Measurements from ENCODE around the gene CXCL10. TPM values are rescaled to one million over a fixed set of nuclear protein-coding genes. Genes with fewer than 3 reads are reported as not detected.

Gene CXCL10
- polyA plus RNA-seq, 2 donors = 0.73 to 0.77 TPM

DNA sequence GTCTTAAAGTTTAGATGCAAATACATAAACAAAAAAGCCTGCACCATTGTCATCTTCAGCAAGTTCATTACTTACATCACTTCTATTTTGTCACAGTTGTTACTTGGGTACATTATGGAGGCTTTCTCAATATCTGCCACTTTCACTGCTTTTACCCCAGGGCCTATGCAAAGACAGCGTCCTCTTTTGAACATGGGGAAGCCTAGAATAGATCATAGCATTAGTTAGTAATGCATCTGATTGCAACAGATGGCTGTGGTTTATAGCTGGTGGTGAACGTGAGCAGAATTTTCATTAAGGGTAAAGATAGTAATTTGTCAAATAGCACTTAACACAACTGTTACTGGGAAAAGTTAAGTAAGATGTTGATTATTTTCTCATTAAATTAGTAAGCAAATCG is 11.8 kb upstream of the CXCL10 start:
- Histone ChIP-seq H3K27me3 (ENCODE audit: control insufficient read depth in 1 of 2, insufficient read depth in 2 of 2, low read length in 2 of 2) (no peaks in the 10 kb centered on the region), H3K4me1 (ENCODE audit: control insufficient read depth in 2 of 2, insufficient read depth in 2 of 2, low read length in 1 of 2) (no peaks in the 10 kb centered on the region), H3K27ac (ENCODE audit: low read depth in 2 of 2, low read length in 1 of 2) (no peak overlapping the region), H3K36me3 (ENCODE audit: control insufficient read depth in 2 of 2, insufficient read depth in 2 of 2, low read length in 1 of 2) (no peaks in the 10 kb centered on the region), H3K4me3 (ENCODE audit: low read depth in 1 of 2, low read length in 2 of 2) (no peak overlapping the region), H3K9me3 (ENCODE audit: control insufficient read depth in 2 of 2, insufficient read depth in 1 of 2, low read depth in 1 of 2, low read length in 1 of 2) (no peaks in the 10 kb centered on the region)
- 54% methylated on average over 3 of the region's 3 CpGs for WGBS, 2 donors

DNA sequence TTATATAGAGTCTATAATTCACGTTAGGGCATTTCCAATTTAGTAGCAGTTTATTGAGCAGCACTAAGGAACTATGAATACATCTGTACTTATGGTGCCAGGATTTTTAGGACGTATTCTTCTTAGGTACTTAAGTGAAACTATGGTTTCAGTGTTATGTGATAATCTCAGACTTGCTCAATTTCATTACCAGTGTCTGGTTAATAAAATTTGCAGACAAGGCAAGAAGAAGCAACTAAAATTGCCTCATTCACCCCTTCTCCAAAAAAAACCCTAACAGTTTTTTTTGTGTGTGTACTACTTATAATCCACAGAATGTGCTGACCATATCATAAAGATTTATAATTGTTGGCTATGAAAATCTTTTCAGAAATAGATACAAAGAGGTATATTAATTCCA is 6.0 kb upstream of the CXCL10 start:
- no peak overlapping the region for H3K27ac ChIP-seq (ENCODE audit: low read depth in 2 of 2, low read length in 1 of 2)
- H3K4me3 ChIP-seq (ENCODE audit: low read depth in 1 of 2, low read length in 2 of 2) = no peak overlapping the region
- WGBS, 2 donors = 81% methylated on average over 2 of the region's 2 CpGs
- no peaks in the 10 kb centered on the region for H3K4me1 ChIP-seq (ENCODE audit: control insufficient read depth in 2 of 2, insufficient read depth in 2 of 2, low read length in 1 of 2)
- no peaks in the 10 kb centered on the region for H3K36me3 ChIP-seq (ENCODE audit: control insufficient read depth in 2 of 2, insufficient read depth in 2 of 2, low read length in 1 of 2)
- no peaks in the 10 kb centered on the region for H3K27me3 ChIP-seq (ENCODE audit: control insufficient read depth in 1 of 2, insufficient read depth in 2 of 2, low read length in 2 of 2)
- no peaks in the 10 kb centered on the region for H3K9me3 ChIP-seq (ENCODE audit: control insufficient read depth in 2 of 2, insufficient read depth in 1 of 2, low read depth in 1 of 2, low read length in 1 of 2)

DNA sequence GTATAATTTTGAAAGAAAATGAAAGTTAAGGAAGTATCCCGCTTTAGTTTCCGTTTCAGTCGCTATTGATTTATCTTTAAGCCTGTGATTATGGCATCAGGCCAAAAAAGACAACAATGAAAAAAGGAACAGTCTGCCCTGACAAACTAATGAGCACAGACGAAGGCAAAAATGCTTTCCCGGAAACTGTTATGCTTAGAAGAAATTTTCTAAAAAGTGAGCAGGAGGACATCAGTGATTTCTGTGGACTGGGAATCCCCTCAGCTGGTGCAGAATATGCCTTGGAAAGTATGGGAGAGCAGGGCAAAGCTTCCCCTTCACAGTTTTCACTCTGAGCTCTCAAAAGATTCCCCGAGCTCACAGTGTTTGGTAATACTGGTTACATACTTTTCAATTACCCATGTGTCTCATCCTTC is 5.1 kb upstream of the CXCL10 start:
- no peaks in the 10 kb centered on the region for H3K27me3 ChIP-seq (ENCODE audit: control insufficient read depth in 1 of 2, insufficient read depth in 2 of 2, low read length in 2 of 2)
- no peaks in the 10 kb centered on the region for H3K4me1 ChIP-seq (ENCODE audit: control insufficient read depth in 2 of 2, insufficient read depth in 2 of 2, low read length in 1 of 2)
- no peaks in the 10 kb centered on the region for H3K36me3 ChIP-seq (ENCODE audit: control insufficient read depth in 2 of 2, insufficient read depth in 2 of 2, low read length in 1 of 2)
- 5% methylated on average over 6 of the region's 6 CpGs for WGBS, 2 donors
- H3K9me3 ChIP-seq (ENCODE audit: control insufficient read depth in 2 of 2, insufficient read depth in 1 of 2, low read depth in 1 of 2, low read length in 1 of 2) = no peaks in the 10 kb centered on the region
- no peak overlapping the region for H3K27ac ChIP-seq (ENCODE audit: low read depth in 2 of 2, low read length in 1 of 2)
- H3K4me3 ChIP-seq (ENCODE audit: low read depth in 1 of 2, low read length in 2 of 2) = peak overlapping the region in 1 of 2 donors; percentile 33

DNA sequence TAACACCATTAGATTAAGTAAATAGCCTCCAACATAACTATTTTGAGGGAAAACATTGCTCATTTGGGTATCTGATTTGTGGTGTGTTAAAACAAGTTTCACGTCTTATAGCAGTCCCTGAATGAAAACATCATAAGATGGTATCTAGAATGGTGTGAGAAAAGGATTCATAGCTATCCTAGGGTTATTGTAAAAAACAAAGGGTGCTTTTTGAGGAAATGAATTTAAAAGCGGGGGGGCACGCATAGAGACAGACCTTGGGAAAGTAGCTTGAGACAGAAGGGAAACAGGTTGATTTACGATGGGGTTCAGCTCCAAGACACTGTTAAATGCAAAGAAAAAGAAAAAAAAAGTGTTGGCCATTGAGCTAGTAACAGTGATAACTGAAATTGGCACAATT is 768 bp upstream of the CXCL10 start:
- Histone ChIP-seq H3K36me3 (ENCODE audit: control insufficient read depth in 2 of 2, insufficient read depth in 2 of 2, low read length in 1 of 2) (no peaks in the 10 kb centered on the region), H3K9me3 (ENCODE audit: control insufficient read depth in 2 of 2, insufficient read depth in 1 of 2, low read depth in 1 of 2, low read length in 1 of 2) (no peaks in the 10 kb centered on the region), H3K27ac (ENCODE audit: low read depth in 2 of 2, low read length in 1 of 2) (no peak overlapping the region), H3K27me3 (ENCODE audit: control insufficient read depth in 1 of 2, insufficient read depth in 2 of 2, low read length in 2 of 2) (no peaks in the 10 kb centered on the region), H3K4me3 (ENCODE audit: low read depth in 1 of 2, low read length in 2 of 2) (no peak overlapping the region), H3K4me1 (ENCODE audit: control insufficient read depth in 2 of 2, insufficient read depth in 2 of 2, low read length in 1 of 2) (no peaks in the 10 kb centered on the region)
- WGBS, 2 donors = 71 to 80% methylated on average over 4 of the region's 4 CpGs

DNA sequence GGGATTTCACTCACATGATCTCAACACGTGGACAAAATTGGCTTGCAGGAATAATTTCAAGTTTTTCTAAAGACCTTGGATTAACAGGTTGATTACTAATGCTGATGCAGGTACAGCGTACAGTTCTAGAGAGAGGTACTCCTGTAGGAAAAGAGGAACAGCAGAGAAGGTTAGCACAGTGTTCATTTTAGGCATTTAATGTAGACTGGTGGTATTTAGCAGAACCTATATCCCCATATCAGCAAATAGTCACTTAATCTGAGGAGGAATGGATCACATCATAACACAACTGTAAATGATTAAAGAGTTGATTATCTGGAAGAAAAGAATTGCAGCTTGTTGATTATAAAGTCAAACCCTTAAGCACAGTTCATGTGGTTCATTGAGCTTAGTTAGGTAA is 620 bp downstream of the CXCL10 start:
- H3K4me3 ChIP-seq (ENCODE audit: low read depth in 1 of 2, low read length in 2 of 2) = no peak overlapping the region
- H3K4me1 ChIP-seq (ENCODE audit: control insufficient read depth in 2 of 2, insufficient read depth in 2 of 2, low read length in 1 of 2) = no peaks in the 10 kb centered on the region
- 71 to 75% methylated on average over 2 of the region's 2 CpGs for WGBS, 2 donors
- no peaks in the 10 kb centered on the region for H3K36me3 ChIP-seq (ENCODE audit: control insufficient read depth in 2 of 2, insufficient read depth in 2 of 2, low read length in 1 of 2)
- no peaks in the 10 kb centered on the region for H3K27me3 ChIP-seq (ENCODE audit: control insufficient read depth in 1 of 2, insufficient read depth in 2 of 2, low read length in 2 of 2)
- no peak overlapping the region for H3K27ac ChIP-seq (ENCODE audit: low read depth in 2 of 2, low read length in 1 of 2)
- H3K9me3 ChIP-seq (ENCODE audit: control insufficient read depth in 2 of 2, insufficient read depth in 1 of 2, low read depth in 1 of 2, low read length in 1 of 2) = no peaks in the 10 kb centered on the region

DNA sequence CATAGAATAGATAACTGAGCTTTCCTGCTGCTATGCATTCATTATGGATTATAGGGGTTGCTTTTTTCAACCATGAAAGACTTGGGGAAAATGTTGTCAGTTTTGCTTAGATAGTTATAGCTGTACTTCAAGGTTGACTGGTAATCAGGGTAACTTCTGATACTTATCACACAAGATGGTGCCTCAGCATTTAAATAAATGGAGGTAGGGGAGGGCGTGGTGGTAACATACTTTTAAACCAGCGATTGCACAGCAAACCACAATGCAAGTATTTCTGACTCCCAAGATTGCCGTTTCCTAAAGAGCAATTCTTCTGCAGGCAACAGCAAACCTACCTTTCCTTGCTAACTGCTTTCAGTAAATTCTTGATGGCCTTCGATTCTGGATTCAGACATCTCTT is 1.3 kb downstream of the CXCL10 start:
- Histone ChIP-seq H3K27ac (ENCODE audit: low read depth in 2 of 2, low read length in 1 of 2) (no peak overlapping the region), H3K27me3 (ENCODE audit: control insufficient read depth in 1 of 2, insufficient read depth in 2 of 2, low read length in 2 of 2) (no peaks in the 10 kb centered on the region), H3K9me3 (ENCODE audit: control insufficient read depth in 2 of 2, insufficient read depth in 1 of 2, low read depth in 1 of 2, low read length in 1 of 2) (no peaks in the 10 kb centered on the region), H3K36me3 (ENCODE audit: control insufficient read depth in 2 of 2, insufficient read depth in 2 of 2, low read length in 1 of 2) (no peaks in the 10 kb centered on the region), H3K4me3 (ENCODE audit: low read depth in 1 of 2, low read length in 2 of 2) (no peak overlapping the region), H3K4me1 (ENCODE audit: control insufficient read depth in 2 of 2, insufficient read depth in 2 of 2, low read length in 1 of 2) (no peaks in the 10 kb centered on the region)
- WGBS, 2 donors = 84 to 91% methylated on average over 4 of the region's 4 CpGs

DNA sequence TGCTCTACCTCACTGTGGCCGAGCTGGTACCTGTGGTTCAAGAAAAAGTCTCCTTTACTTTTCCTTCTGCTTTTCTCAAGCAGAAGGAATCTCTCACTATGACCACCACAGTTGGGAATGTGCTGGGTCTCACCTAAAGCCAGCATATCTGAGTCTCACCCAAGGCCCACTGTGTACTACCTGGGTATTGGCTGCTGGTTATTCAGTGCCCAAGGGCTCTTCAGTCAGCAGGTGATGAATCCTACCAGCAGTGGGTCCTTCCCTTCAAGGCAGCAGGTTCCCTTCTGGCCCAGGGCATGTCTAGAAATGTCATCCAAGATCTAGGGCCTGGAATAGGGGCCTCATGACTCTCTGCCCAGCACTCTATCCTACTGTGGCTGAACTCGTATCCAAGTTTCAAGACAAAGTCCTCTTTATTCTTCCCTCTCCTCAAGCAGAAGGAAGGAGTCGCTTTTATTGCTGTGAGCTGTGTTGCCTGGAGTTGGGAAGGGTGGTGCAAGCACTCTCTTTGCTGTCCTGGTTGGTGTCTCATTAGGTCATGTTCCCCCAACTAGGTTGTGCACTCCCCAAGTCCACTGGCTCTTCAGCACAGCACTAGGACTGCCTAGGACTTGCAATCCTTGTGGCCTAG is 6.1 kb downstream of the CXCL10 start:
- H3K4me1 ChIP-seq (ENCODE audit: control insufficient read depth in 2 of 2, insufficient read depth in 2 of 2, low read length in 1 of 2) = no peaks in the 10 kb centered on the region
- H3K4me3 ChIP-seq (ENCODE audit: low read depth in 1 of 2, low read length in 2 of 2) = no peak overlapping the region
- no peaks in the 10 kb centered on the region for H3K9me3 ChIP-seq (ENCODE audit: control insufficient read depth in 2 of 2, insufficient read depth in 1 of 2, low read depth in 1 of 2, low read length in 1 of 2)
- H3K27ac ChIP-seq (ENCODE audit: low read depth in 2 of 2, low read length in 1 of 2) = no peak overlapping the region
- no peaks in the 10 kb centered on the region for H3K27me3 ChIP-seq (ENCODE audit: control insufficient read depth in 1 of 2, insufficient read depth in 2 of 2, low read length in 2 of 2)
- H3K36me3 ChIP-seq (ENCODE audit: control insufficient read depth in 2 of 2, insufficient read depth in 2 of 2, low read length in 1 of 2) = no peaks in the 10 kb centered on the region
- WGBS, 2 donors = 87 to 92% methylated on average over 3 of the region's 3 CpGs

DNA sequence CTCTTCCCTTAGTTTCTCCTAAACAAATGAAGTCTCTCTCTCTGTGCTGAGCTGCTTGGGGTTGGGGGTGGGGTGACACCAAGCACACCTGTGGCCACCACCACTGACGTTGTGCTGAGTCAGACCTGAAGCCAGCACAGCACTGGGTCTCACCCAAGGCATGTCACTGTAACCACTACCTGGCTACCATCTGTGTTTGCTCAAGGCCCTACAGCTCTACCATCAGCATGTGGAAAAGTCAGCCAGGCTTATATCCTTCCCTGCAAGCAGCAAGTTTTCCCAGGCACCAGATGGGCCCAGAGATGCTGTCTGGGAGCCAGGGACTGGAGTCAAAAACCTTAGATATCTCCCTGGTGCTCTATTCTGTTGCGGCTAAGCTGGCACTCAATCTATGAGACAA is 6.9 kb downstream of the CXCL10 start:
- Histone ChIP-seq H3K36me3 (ENCODE audit: control insufficient read depth in 2 of 2, insufficient read depth in 2 of 2, low read length in 1 of 2) (no peaks in the 10 kb centered on the region), H3K27me3 (ENCODE audit: control insufficient read depth in 1 of 2, insufficient read depth in 2 of 2, low read length in 2 of 2) (no peaks in the 10 kb centered on the region), H3K4me3 (ENCODE audit: low read depth in 1 of 2, low read length in 2 of 2) (no peak overlapping the region), H3K9me3 (ENCODE audit: control insufficient read depth in 2 of 2, insufficient read depth in 1 of 2, low read depth in 1 of 2, low read length in 1 of 2) (no peaks in the 10 kb centered on the region), H3K4me1 (ENCODE audit: control insufficient read depth in 2 of 2, insufficient read depth in 2 of 2, low read length in 1 of 2) (no peaks in the 10 kb centered on the region), H3K27ac (ENCODE audit: low read depth in 2 of 2, low read length in 1 of 2) (no peak overlapping the region)
- 60 to 75% methylated on average over 2 of the region's 2 CpGs for WGBS, 2 donors

DNA sequence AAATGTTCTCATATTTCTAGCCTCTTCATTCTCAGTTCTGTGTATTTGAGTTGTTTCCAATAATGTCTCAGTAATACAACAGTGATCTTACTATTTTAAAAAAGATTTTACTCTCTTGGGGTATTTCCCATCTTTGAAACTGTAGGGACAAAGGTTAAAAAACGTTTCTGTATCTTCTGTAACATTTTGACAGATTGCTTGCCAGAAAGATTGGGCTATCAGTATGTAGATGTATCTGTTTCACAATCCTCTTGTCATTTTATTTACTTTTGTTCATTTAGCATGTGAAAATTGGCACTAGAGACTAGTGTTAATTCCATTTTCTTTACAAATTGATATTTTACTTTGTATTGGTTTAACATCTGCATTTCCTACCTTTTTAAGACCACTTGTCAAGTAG is 9.8 kb downstream of the CXCL10 start:
- no peaks in the 10 kb centered on the region for H3K9me3 ChIP-seq (ENCODE audit: control insufficient read depth in 2 of 2, insufficient read depth in 1 of 2, low read depth in 1 of 2, low read length in 1 of 2)
- no peak overlapping the region for H3K4me3 ChIP-seq (ENCODE audit: low read depth in 1 of 2, low read length in 2 of 2)
- H3K27me3 ChIP-seq (ENCODE audit: control insufficient read depth in 1 of 2, insufficient read depth in 2 of 2, low read length in 2 of 2) = no peaks in the 10 kb centered on the region
- H3K4me1 ChIP-seq (ENCODE audit: control insufficient read depth in 2 of 2, insufficient read depth in 2 of 2, low read length in 1 of 2) = no peaks in the 10 kb centered on the region
- no peaks in the 10 kb centered on the region for H3K36me3 ChIP-seq (ENCODE audit: control insufficient read depth in 2 of 2, insufficient read depth in 2 of 2, low read length in 1 of 2)
- WGBS, 2 donors = 9 to 11% methylated on average over 1 of the region's 1 CpG
- H3K27ac ChIP-seq (ENCODE audit: low read depth in 2 of 2, low read length in 1 of 2) = no peak overlapping the region

DNA sequence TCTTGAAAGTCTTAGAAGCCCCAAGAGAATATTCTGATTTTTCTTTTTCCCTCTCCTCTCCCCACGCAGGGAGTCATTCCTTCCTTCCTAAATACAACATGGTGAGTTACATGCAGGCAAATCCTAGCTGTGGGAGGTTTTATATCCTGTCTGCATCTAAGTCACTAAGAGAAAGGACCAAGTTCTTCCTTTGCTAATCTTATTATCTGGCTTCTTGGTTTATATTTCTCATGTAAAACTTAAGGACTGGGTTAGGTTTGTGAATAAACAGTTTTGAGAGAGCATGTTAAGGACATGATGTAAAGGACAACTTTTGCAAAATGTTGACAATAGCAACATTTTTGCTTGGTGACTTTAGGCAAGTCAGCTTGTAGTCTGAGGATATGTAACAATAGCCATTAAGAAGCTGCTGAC is 10.9 kb downstream of the CXCL10 start:
- no peaks in the 10 kb centered on the region for H3K4me1 ChIP-seq (ENCODE audit: control insufficient read depth in 2 of 2, insufficient read depth in 2 of 2, low read length in 1 of 2)
- H3K36me3 ChIP-seq (ENCODE audit: control insufficient read depth in 2 of 2, insufficient read depth in 2 of 2, low read length in 1 of 2) = no peaks in the 10 kb centered on the region
- H3K9me3 ChIP-seq (ENCODE audit: control insufficient read depth in 2 of 2, insufficient read depth in 1 of 2, low read depth in 1 of 2, low read length in 1 of 2) = no peaks in the 10 kb centered on the region
- 31 to 41% methylated on average over 1 of the region's 1 CpG for WGBS, 2 donors
- H3K27ac ChIP-seq (ENCODE audit: low read depth in 2 of 2, low read length in 1 of 2) = no peak overlapping the region
- no peak overlapping the region for H3K4me3 ChIP-seq (ENCODE audit: low read depth in 1 of 2, low read length in 2 of 2)
- H3K27me3 ChIP-seq (ENCODE audit: control insufficient read depth in 1 of 2, insufficient read depth in 2 of 2, low read length in 2 of 2) = no peaks in the 10 kb centered on the region
